ENCODE results near the gene COL4A5.

DNA sequence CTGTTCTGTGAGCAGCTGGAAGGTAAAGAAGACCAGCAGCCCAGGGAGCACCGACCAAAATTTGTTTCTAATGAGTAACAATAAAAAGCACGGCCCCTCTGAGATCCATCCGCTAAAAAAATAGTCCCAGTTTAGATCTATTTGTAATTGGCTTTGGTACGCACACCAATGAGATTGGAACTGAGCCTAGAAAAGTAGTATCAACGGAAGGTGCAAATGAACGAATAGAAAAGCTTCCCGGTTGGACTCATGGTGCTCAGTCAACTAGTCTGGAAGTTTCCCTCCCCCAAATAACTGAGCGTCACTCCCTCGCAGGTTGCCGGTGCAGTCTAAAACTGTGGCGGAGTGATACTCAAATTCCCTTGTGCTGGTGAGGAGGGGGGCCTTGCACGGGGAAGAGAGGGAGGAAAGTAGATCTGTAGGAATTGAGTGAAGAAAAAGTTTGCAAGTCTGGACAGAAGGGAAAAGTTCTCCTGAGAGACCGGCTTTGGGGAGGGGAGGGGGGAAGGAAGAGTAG lies at the start of gene COL4A5:
- no peak for TF ChIP-seq SIN3A (IDR thresholded peaks at IDR 0.05; ENCODE audit: borderline replicate concordance, insufficient read depth, low read length)
- TF ChIP-seq POLR2AphosphoS5 (IDR thresholded peaks at IDR 0.05; ENCODE audit: low read depth, low read length), result 0 out of 2 replicates have a peak, but pooled peaks have one; percentile 29
- TF ChIP-seq REST (IDR thresholded peaks at IDR 0.05; ENCODE audit: insufficient read depth in 1 of 2, low read depth in 2 of 2, low read length in 2 of 2), result no peak
- TF ChIP-seq TAF1 (IDR thresholded peaks at IDR 0.05; ENCODE audit: borderline replicate concordance, insufficient read depth, low read length), result 0 out of 2 replicates have a peak, but pooled peaks have one; percentile 22
- TF ChIP-seq FOXP2 (optimal IDR thresholded peaks at IDR 0.05; ENCODE audit: borderline replicate concordance, extremely low read depth, extremely low read length, insufficient read depth), result no peak
